IMR-90 (cell line): ENCODE data around the gene SSBP2. TPM values are rescaled to one million over a fixed set of nuclear protein-coding genes. Genes with fewer than 3 reads are reported as not detected.
A peak's percentile ranks its signal among the peaks of the same experiment; 100 is the strongest.

Source experiments
- ATAC-seq: fragments of 200-7000 bp; cut with Tn5 transposase; 2 replicates; pipeline ENCODE4 v1.9.1; 2020; ENCODE audit warnings: low read depth, mild to moderate bottlenecking, moderate library complexity
- BruUV-seq: library from RNA; stranded (reverse); fragments of 400-500 nt; replicated peaks from 2 replicates; lab custom pipeline; 2021; lab: Mats Ljungman, UMichigan
- CTCF ChIA-PET: fragments of 300-600 bp; formaldehyde crosslinking; extraction: SDS; loops from one replicate; lab custom pipeline; 2021; ENCODE audit warnings: antibody characterized with exemption; lab: Yijun Ruan, JAX
- POLR2A ChIA-PET: fragments of 300-600 bp; sonication (Branson Sonifier 250); formaldehyde crosslinking; loops from one replicate; lab custom pipeline; 2022; ENCODE audit warnings: antibody characterized with exemption; ENCODE audit not compliant: unreplicated experiment; lab: Charles Lee
- DNase-seq: peaks from one replicate; pipeline ENCODE4 v3.0.0; 2013
- H2AFZ ChIP-seq: replicated peaks from 2 replicates; pipeline ENCODE3; 2013; ENCODE audit warnings: low read length, mild to moderate bottlenecking; ENCODE audit not compliant: poor library complexity
- H2AK5ac ChIP-seq: 2 replicates; pipeline ENCODE4 v1.6.1; 2013; ENCODE audit warnings: low read depth, low read length, inconsistent platforms
- H2AK9ac ChIP-seq: replicated peaks from 2 replicates; pipeline ENCODE3; 2013; ENCODE audit warnings: mild to moderate bottlenecking, low read depth, low read length, moderate library complexity; ENCODE audit not compliant: poor library complexity
- H2BK120ac ChIP-seq: 2 replicates; pipeline ENCODE4 v1.6.1; 2013; ENCODE audit warnings: low read depth, low read length, inconsistent platforms
- H2BK15ac ChIP-seq: 3 replicates; pipeline ENCODE4 v1.6.1; 2013; ENCODE audit warnings: low read depth, low read length, inconsistent platforms
- H2BK20ac ChIP-seq: 2 replicates; pipeline ENCODE4 v1.6.1; 2013; ENCODE audit warnings: low read depth, mild to moderate bottlenecking, inconsistent platforms, low read length, moderate library complexity
- H2BK5ac ChIP-seq: 2 replicates; pipeline ENCODE4 v1.6.1; 2013; ENCODE audit warnings: mild to moderate bottlenecking, low read depth, low read length, inconsistent platforms; ENCODE audit not compliant: poor library complexity, severe bottlenecking
- H3K14ac ChIP-seq: replicated peaks from 2 replicates; pipeline ENCODE4 v1.6.1; 2013; ENCODE audit warnings: low read depth, low read length, inconsistent platforms
- H3K18ac ChIP-seq: 2 replicates; pipeline ENCODE4 v1.6.1; 2013; ENCODE audit warnings: low read depth, low read length, control low read depth
- H3K23ac ChIP-seq: 2 replicates; pipeline ENCODE4 v1.6.1; 2013; ENCODE audit warnings: low read depth, low read length, inconsistent platforms
- H3K27ac ChIP-seq: 2 replicates; pipeline ENCODE4 v1.5.1; 2013; ENCODE audit warnings: mild to moderate bottlenecking, control low read depth, low read length; ENCODE audit not compliant: insufficient read depth
- H3K27me3 ChIP-seq: 2 replicates; pipeline ENCODE4 v1.6.1; 2013; ENCODE audit warnings: low read length; ENCODE audit not compliant: control insufficient read depth, insufficient read depth
- H3K36me3 ChIP-seq: 2 replicates; pipeline ENCODE4 v1.6.1; 2013; ENCODE audit warnings: low read length, mixed read lengths; ENCODE audit not compliant: control insufficient read depth, insufficient read depth
- H3K4ac ChIP-seq: 2 replicates; pipeline ENCODE4 v1.6.1; 2013; ENCODE audit warnings: low read depth, low read length, inconsistent platforms
- H3K4me1 ChIP-seq: 2 replicates; pipeline ENCODE4 v1.6.1; 2013; ENCODE audit warnings: low read length, mixed read lengths; ENCODE audit not compliant: control insufficient read depth, insufficient read depth
- H3K4me2 ChIP-seq: 2 replicates; pipeline ENCODE4 v1.6.1; 2013; ENCODE audit warnings: low read depth, mild to moderate bottlenecking, control low read depth, low read length, moderate library complexity
- H3K4me3 ChIP-seq: 2 replicates; pipeline ENCODE4 v1.5.1; 2013; ENCODE audit warnings: low read depth, mild to moderate bottlenecking, control low read depth, low read length, moderate library complexity; ENCODE audit not compliant: insufficient read depth
- H3K56ac ChIP-seq: 2 replicates; pipeline ENCODE4 v1.6.1; 2013; ENCODE audit warnings: low read length, inconsistent platforms; ENCODE audit not compliant: insufficient read depth; ENCODE audit errors: extremely low read depth
- H3K79me1 ChIP-seq, 2 experiments: 2 replicates each; pipeline ENCODE4 v1.6.1; 2013; ENCODE audit warnings: low read length in 2 of 2, inconsistent platforms in 1 of 2, low read depth in 1 of 2
- H3K9ac ChIP-seq: 2 replicates; pipeline ENCODE4 v1.6.1; 2013; ENCODE audit warnings: low read depth, low read length, control low read depth
- H3K9me1 ChIP-seq: 2 replicates; pipeline ENCODE4 v1.6.1; 2013; ENCODE audit warnings: low read length, inconsistent platforms; ENCODE audit not compliant: insufficient read depth
- H3K9me3 ChIP-seq: 2 replicates; pipeline ENCODE4 v1.6.1; 2013; ENCODE audit warnings: low read length; ENCODE audit not compliant: control insufficient read depth, insufficient read depth
- H4K20me1 ChIP-seq: 2 replicates; pipeline ENCODE4 v1.6.1; 2013; ENCODE audit warnings: low read length, inconsistent platforms; ENCODE audit not compliant: insufficient read depth
- H4K5ac ChIP-seq: 2 replicates; pipeline ENCODE4 v1.6.1; 2013; ENCODE audit warnings: mild to moderate bottlenecking, low read depth, low read length, control low read depth
- H4K8ac ChIP-seq, 2 experiments: 2 replicates each; pipeline ENCODE4 v1.6.1; 2013; ENCODE audit warnings: low read depth in 2 of 2, low read length in 2 of 2, control low read depth in 1 of 2, inconsistent platforms in 1 of 2
- H4K91ac ChIP-seq: 2 replicates; pipeline ENCODE4 v1.6.1; 2013; ENCODE audit warnings: low read depth, low read length, inconsistent platforms; ENCODE audit not compliant: insufficient read depth
- CHD1 ChIP-seq: IDR thresholded peaks from 2 replicates; pipeline ENCODE4 v1.6.1; 2012; ENCODE audit warnings: low read depth, low read length, improper control_type of control experiment
- FOS ChIP-seq: fragments of 150-350 bp; IDR thresholded peaks from 2 replicates; pipeline ENCODE4 v1.6.1; 2016; ENCODE audit warnings: low read depth, low read length
- MXI1 ChIP-seq: IDR thresholded peaks from 2 replicates; pipeline ENCODE4 v1.6.1; 2012; ENCODE audit warnings: low read depth, mild to moderate bottlenecking, low read length, moderate library complexity, borderline replicate concordance
- NFE2L2 ChIP-seq: fragments of 150-350 bp; IDR thresholded peaks from 2 replicates; pipeline ENCODE4 v1.6.1; 2016; ENCODE audit warnings: low read depth, mild to moderate bottlenecking, low read length
- POLR2A ChIP-seq: IDR thresholded peaks from 2 replicates; pipeline ENCODE4 v1.6.1; 2012; ENCODE audit warnings: mild to moderate bottlenecking, low read depth, low read length
- RAD21 ChIP-seq: IDR thresholded peaks from 2 replicates; pipeline ENCODE4 v1.6.1; 2012; ENCODE audit warnings: low read length, improper control_type of control experiment
- SMC3 ChIP-seq: fragments of 150-350 bp; IDR thresholded peaks from 2 replicates; pipeline ENCODE4 v1.6.1; 2016; ENCODE audit warnings: low read depth, mild to moderate bottlenecking, antibody characterized with exemption, low read length, moderate library complexity
- WGBS, 2 experiments: methylation state at CpG; one replicate each; pipeline versions ENCODE4 v1.1.5 to v1.1.7; 2013; ENCODE audit warnings: missing lambda C conversion rate in 2 of 2; ENCODE audit not compliant: insufficient read length in 1 of 2; ENCODE audit errors: extremely low coverage in 2 of 2; 5-methylcytosine and 5-hydroxymethylcytosine counted together
- dilution Hi-C: fragments of 300-500 bp; cut with HindIII; formaldehyde crosslinking; loops from one replicate; pipeline ENCODE4 v1.14.3; 2018; ENCODE audit warnings: low sequenced_read_pairs; ENCODE audit not compliant: unreplicated experiment
- in situ Hi-C: fragments of 300-500 bp; cut with MboI; formaldehyde crosslinking; loops from 3 replicates; pipeline ENCODE4 v1.14.3; 2019; ENCODE audit warnings: low sequenced_read_pairs, inconsistent platforms, mixed read lengths
- intact Hi-C: fragments of 100-400 bp; cut with micrococcal nuclease; formaldehyde crosslinking; loops from 2 replicates; pipeline ENCODE4 v1.10.0; 2022
- polyA plus RNA-seq, 3 experiments: library from polyadenylated mRNA; depleted of rRNA; stranded (reverse); fragments of >200 nt; gene quantifications; 2 replicates each; pipeline ENCODE4 v1.2.3, GENCODE V29; 2012; ENCODE audit warnings: low replicate concordance in 1 of 3
- total RNA-seq: library from RNA; depleted of rRNA; stranded (reverse); fragments of >200 nt; gene quantifications from 2 replicates; pipeline ENCODE4 v1.2.3, GENCODE V29; 2012
- TF ChIP-seq, protein P1 (sequence below): fragments of 150-350 bp; IDR thresholded peaks from 2 replicates; pipeline ENCODE4 v1.6.1; 2017; ENCODE audit warnings: mild to moderate bottlenecking, antibody characterized with exemption, low read length, low read depth
- TF ChIP-seq, protein P2 (sequence below): conservative IDR thresholded peaks from 2 replicates; pipeline ENCODE4 v1.5.1; 2012; ENCODE audit warnings: mild to moderate bottlenecking, low read depth, low read length, improper control_type of control experiment

SSBP2 gene
- total and polyA plus RNA-seq, 2 of the 4 experiments (the other 2 are of a cell fraction) = 38.4 to 42.7 TPM

GRCh38 chr5:81428446-81428845 lies 322.5 kb downstream of the SSBP2 start:
- Histone ChIP-seq H4K91ac (no peak overlapping the region), H2BK5ac (no peak overlapping the region), H3K9me1 (no peaks in the 10 kb centered on the region), H3K56ac (no peak overlapping the region), H4K8ac (no peak overlapping the region), H4K5ac (no peak overlapping the region), H3K23ac (no peak overlapping the region), H2AK5ac (no peak overlapping the region), H3K79me1 (no peaks in the 10 kb centered on the region), H3K27me3 (no peaks in the 10 kb centered on the region), H3K9me3 (no peaks in the 10 kb centered on the region), H2BK120ac (no peak overlapping the region), H3K36me3 (no peaks in the 10 kb centered on the region), H3K4me1 (peaks cover 8% of the 10 kb centered on the region), H3K4ac (no peak overlapping the region), H4K20me1 (no peaks in the 10 kb centered on the region), H2BK20ac (no peak overlapping the region), H3K9ac (no peak overlapping the region), H2AFZ (no peak overlapping the region), H3K4me2 (no peak overlapping the region), H3K4me3 (no peak overlapping the region), H3K14ac (no peak overlapping the region), H2AK9ac (no peak overlapping the region), H3K18ac (no peak overlapping the region), H2BK15ac (no peak overlapping the region), H3K27ac (no peak overlapping the region)
- no TSS peak for BruUV-seq
- intact Hi-C loops (loop anchor here (5.0 kb wide), 1 partner anchor 409 kb away; no protein-coding TSS in a partner anchor), dilution Hi-C loops (no loop called here), in situ Hi-C loops (loop anchor here (10.0 kb wide), 1 partner anchor 426 kb away; no protein-coding TSS in a partner anchor)
- 0 out of 2 replicates have a peak, but pooled peaks have one; percentile 8 for ATAC-seq
- no CpG with 5 or more reads among the region's 3 CpGs for WGBS, 2 experiments
- DNase-seq = peak; percentile 33
- POLR2A ChIA-PET = no interaction called here
- TF ChIP-seq MXI1 = no peak
- TF ChIP-seq POLR2A = no peak
- TF ChIP-seq, protein P1, sequence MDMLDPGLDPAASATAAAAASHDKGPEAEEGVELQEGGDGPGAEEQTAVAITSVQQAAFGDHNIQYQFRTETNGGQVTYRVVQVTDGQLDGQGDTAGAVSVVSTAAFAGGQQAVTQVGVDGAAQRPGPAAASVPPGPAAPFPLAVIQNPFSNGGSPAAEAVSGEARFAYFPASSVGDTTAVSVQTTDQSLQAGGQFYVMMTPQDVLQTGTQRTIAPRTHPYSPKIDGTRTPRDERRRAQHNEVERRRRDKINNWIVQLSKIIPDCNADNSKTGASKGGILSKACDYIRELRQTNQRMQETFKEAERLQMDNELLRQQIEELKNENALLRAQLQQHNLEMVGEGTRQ = no peak
- TF ChIP-seq CHD1 = no peak
- TF ChIP-seq RAD21 = no peak
- no peak for TF ChIP-seq FOS
- TF ChIP-seq, protein P2, sequence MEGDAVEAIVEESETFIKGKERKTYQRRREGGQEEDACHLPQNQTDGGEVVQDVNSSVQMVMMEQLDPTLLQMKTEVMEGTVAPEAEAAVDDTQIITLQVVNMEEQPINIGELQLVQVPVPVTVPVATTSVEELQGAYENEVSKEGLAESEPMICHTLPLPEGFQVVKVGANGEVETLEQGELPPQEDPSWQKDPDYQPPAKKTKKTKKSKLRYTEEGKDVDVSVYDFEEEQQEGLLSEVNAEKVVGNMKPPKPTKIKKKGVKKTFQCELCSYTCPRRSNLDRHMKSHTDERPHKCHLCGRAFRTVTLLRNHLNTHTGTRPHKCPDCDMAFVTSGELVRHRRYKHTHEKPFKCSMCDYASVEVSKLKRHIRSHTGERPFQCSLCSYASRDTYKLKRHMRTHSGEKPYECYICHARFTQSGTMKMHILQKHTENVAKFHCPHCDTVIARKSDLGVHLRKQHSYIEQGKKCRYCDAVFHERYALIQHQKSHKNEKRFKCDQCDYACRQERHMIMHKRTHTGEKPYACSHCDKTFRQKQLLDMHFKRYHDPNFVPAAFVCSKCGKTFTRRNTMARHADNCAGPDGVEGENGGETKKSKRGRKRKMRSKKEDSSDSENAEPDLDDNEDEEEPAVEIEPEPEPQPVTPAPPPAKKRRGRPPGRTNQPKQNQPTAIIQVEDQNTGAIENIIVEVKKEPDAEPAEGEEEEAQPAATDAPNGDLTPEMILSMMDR = no peak
- no peak for TF ChIP-seq SMC3
- TF ChIP-seq NFE2L2 = no peak
- CTCF ChIA-PET = interaction anchor here (0.8 to 1.2 kb wide), 2 partner anchors 12 to 17 kb away, joined by 3 to 4 read pairs; no protein-coding TSS in a partner anchor
